IgD-negative memory B cell (primary cell): Measurements from ENCODE around the gene PSENEN. TPM values are rescaled to one million over a fixed set of nuclear protein-coding genes. Genes with fewer than 3 reads are reported as not detected.
"Not testable (repeated sequence)": the region's sequence is repeated elsewhere in the genome, so short reads cannot be mapped to it uniquely, and the experiment has no call there.

ENCODE experiments used
- H3K27ac Mint-ChIP-seq, 3 donors: one replicate each; pipeline ENCODE4 v1.8.0; 2020 to 2022; ENCODE audit warnings: mild to moderate bottlenecking in 3 of 3, mixed read lengths in 3 of 3, moderate library complexity in 1 of 3
- H3K27me3 Mint-ChIP-seq: one replicate; pipeline ENCODE4 v1.8.0; 2021; ENCODE audit warnings: mixed read lengths
- H3K36me3 Mint-ChIP-seq: one replicate; pipeline ENCODE4 v1.8.0; 2020; ENCODE audit warnings: mild to moderate bottlenecking, mixed read lengths
- H3K4me1 Mint-ChIP-seq, 3 donors: one replicate each; pipeline ENCODE4 v1.8.0; 2020 to 2022; ENCODE audit warnings: mixed read lengths in 3 of 3, mild to moderate bottlenecking in 1 of 3
- H3K4me3 Mint-ChIP-seq, 4 donors: one replicate each; pipeline ENCODE4 v1.8.0; 2020 to 2022; ENCODE audit warnings: mild to moderate bottlenecking in 4 of 4, mixed read lengths in 4 of 4, moderate library complexity in 3 of 4
- H3K9me3 Mint-ChIP-seq, 3 donors: one replicate each; pipeline ENCODE4 v1.8.0; 2020 to 2021; ENCODE audit warnings: mixed read lengths in 3 of 3, mild to moderate bottlenecking in 1 of 3
- polyA plus RNA-seq: library from polyadenylated mRNA; unstranded; fragments of 300-500 nt; fragmentation: Illumina TruSeq; gene quantifications from one replicate; pipeline ENCODE4 v1.2.3, GENCODE V29; 2021

Gene PSENEN
- polyA plus RNA-seq, 1 donor from 2014 or later: 85.0 TPM

- peaks cover 13% of the 10 kb centered on the region for H3K27me3 Mint-ChIP-seq
- no peaks in the 10 kb centered on the region for H3K36me3 Mint-ChIP-seq
- peak within 1 kb of the TSS; percentile 96 to 99 (median 97) for H3K4me3 Mint-ChIP-seq
- H3K9me3 Mint-ChIP-seq: peaks cover 0 to 2% (median 0%) of the 10 kb centered on the region in 3 donors
- H3K4me1 Mint-ChIP-seq: peaks cover 6 to 10% (median 9%) of the 10 kb centered on the region in 3 donors
- peak within 1 kb of the TSS; percentile 91 to 100 (median 96) for H3K27ac Mint-ChIP-seq
These were observed 12.5 kb downstream of the PSENEN start, which contains the start of gene PROSER3 for GRCh38 chr19:35757749-35758608. PROSER3 (plus strand) TSS chr19:35758176; CDS start chr19:35758216, 40 bp downstream.

GRCh38 chr19:35759697-35760096, 14.2 kb downstream of the PSENEN start:
- H3K36me3 Mint-ChIP-seq: no peaks in the 10 kb centered on the region
- H3K4me3 Mint-ChIP-seq: peak overlapping the region in 1 of 4 donors; percentile 96
- H3K27ac Mint-ChIP-seq: no peak overlapping the region
- H3K9me3 Mint-ChIP-seq: peaks cover 0 to 2% (median 0%) of the 10 kb centered on the region in 3 donors
- H3K27me3 Mint-ChIP-seq: peaks cover 12% of the 10 kb centered on the region
- H3K4me1 Mint-ChIP-seq: peaks cover 6 to 10% (median 9%) of the 10 kb centered on the region in 3 donors

- Mint-ChIP-seq H3K36me3 (no peaks in the 10 kb centered on the region), H3K27ac (no peak overlapping the region), H3K9me3 (peaks cover 0 to 2% (median 0%) of the 10 kb centered on the region in 3 donors), H3K4me1 (peaks cover 6 to 9% (median 9%) of the 10 kb centered on the region in 3 donors), H3K4me3 (peak overlapping the region in 1 of 4 donors; percentile 45), H3K27me3 (peaks cover 9% of the 10 kb centered on the region)
These were observed 15.4 kb downstream of the PSENEN start for GRCh38 chr19:35760711-35761349.

- Mint-ChIP-seq H3K36me3 (peaks cover 2% of the 10 kb centered on the region), H3K27ac (no peak overlapping the region), H3K27me3 (no peaks in the 10 kb centered on the region), H3K9me3 (no peaks in the 10 kb centered on the region), H3K4me3 (no peak overlapping the region), H3K4me1 (peaks cover 0 to under 1% (median 0%) of the 10 kb centered on the region in 3 donors)
These were observed 19.2 kb downstream of the PSENEN start for GRCh38 chr19:35764432-35765315.

- H3K4me1 Mint-ChIP-seq: no peaks in the 10 kb centered on the region
- peaks cover 4% of the 10 kb centered on the region for H3K36me3 Mint-ChIP-seq
- H3K27ac Mint-ChIP-seq: no peak overlapping the region
- H3K4me3 Mint-ChIP-seq: no peak overlapping the region
- H3K9me3 Mint-ChIP-seq: no peaks in the 10 kb centered on the region
- H3K27me3 Mint-ChIP-seq: no peaks in the 10 kb centered on the region
These were observed 21.2 kb downstream of the PSENEN start for GRCh38 chr19:35766571-35767104.

- no peaks in the 10 kb centered on the region for H3K4me1 Mint-ChIP-seq
- peaks cover 4% of the 10 kb centered on the region for H3K36me3 Mint-ChIP-seq
- no peak overlapping the region for H3K4me3 Mint-ChIP-seq
- no peaks in the 10 kb centered on the region for H3K27me3 Mint-ChIP-seq
- no peak overlapping the region for H3K27ac Mint-ChIP-seq
- no peaks in the 10 kb centered on the region for H3K9me3 Mint-ChIP-seq
These were observed 22.0 kb downstream of the PSENEN start for GRCh38 chr19:35767288-35768081.

GRCh38 chr19:35768082-35768421, 22.6 kb downstream of the PSENEN start:
- no peaks in the 10 kb centered on the region for H3K4me1 Mint-ChIP-seq
- H3K4me3 Mint-ChIP-seq: peak overlapping the region in 1 of 4 donors; percentile 36
- H3K27me3 Mint-ChIP-seq: no peaks in the 10 kb centered on the region
- no peaks in the 10 kb centered on the region for H3K9me3 Mint-ChIP-seq
- no peak overlapping the region for H3K27ac Mint-ChIP-seq
- peaks cover 4% of the 10 kb centered on the region for H3K36me3 Mint-ChIP-seq

GRCh38 chr19:35772362-35772761, 26.9 kb downstream of the PSENEN start:
- not testable (repeated sequence) for H3K4me1 Mint-ChIP-seq, H3K36me3 Mint-ChIP-seq, H3K9me3 Mint-ChIP-seq, H3K27me3 Mint-ChIP-seq, H3K4me3 Mint-ChIP-seq
- H3K27ac Mint-ChIP-seq: peak overlapping the region in 1 of 3 donors; percentile 67

GRCh38 chr19:35773020-35773806, 27.8 kb downstream of the PSENEN start:
- H3K27me3 Mint-ChIP-seq: no peaks in the 10 kb centered on the region
- H3K4me1 Mint-ChIP-seq: peaks cover 0 to 10% (median 9%) of the 10 kb centered on the region in 3 donors
- no peak overlapping the region for H3K4me3 Mint-ChIP-seq
- no peaks in the 10 kb centered on the region for H3K9me3 Mint-ChIP-seq
- H3K27ac Mint-ChIP-seq: peak overlapping the region in 1 of 3 donors; percentile 5
- peaks cover 3% of the 10 kb centered on the region for H3K36me3 Mint-ChIP-seq

- Mint-ChIP-seq H3K9me3 (no peaks in the 10 kb centered on the region), H3K27ac (peak overlapping the region in 1 of 3 donors; percentile 92), H3K27me3 (no peaks in the 10 kb centered on the region), H3K4me3 (peak overlapping the region; percentile 54 to 94 (median 82)), H3K36me3 (peaks cover 4% of the 10 kb centered on the region), H3K4me1 (peaks cover 0 to 10% (median 9%) of the 10 kb centered on the region in 3 donors)
These were observed 29.0 kb downstream of the PSENEN start for GRCh38 chr19:35774274-35775045.

- H3K36me3 Mint-ChIP-seq: peaks cover 6% of the 10 kb centered on the region
- H3K4me1 Mint-ChIP-seq: peaks cover 0 to 10% (median 9%) of the 10 kb centered on the region in 3 donors
- H3K9me3 Mint-ChIP-seq: no peaks in the 10 kb centered on the region
- H3K27me3 Mint-ChIP-seq: no peaks in the 10 kb centered on the region
- H3K4me3 Mint-ChIP-seq: peak overlapping the region; percentile 79 to 94 (median 88)
- peak overlapping the region in 1 of 3 donors; percentile 92 for H3K27ac Mint-ChIP-seq
These were observed 29.5 kb downstream of the PSENEN start for GRCh38 chr19:35775046-35775297.

- Mint-ChIP-seq H3K9me3 (no peaks in the 10 kb centered on the region), H3K36me3 (peaks cover 6% of the 10 kb centered on the region), H3K4me1 (peaks cover 0 to 10% (median 9%) of the 10 kb centered on the region in 3 donors), H3K27me3 (no peaks in the 10 kb centered on the region), H3K4me3 (peak within 1 kb of the TSS; percentile 79 to 94 (median 88)), H3K27ac (peak within 1 kb of the TSS in 1 of 3 donors; percentile 92)
These were observed 30.0 kb downstream of the PSENEN start, which contains the start of gene ARHGAP33 for GRCh38 chr19:35775298-35776101. ARHGAP33 (plus strand) TSS chr19:35775564; CDS start chr19:35775659, 95 bp downstream.
